ENCODE results near the gene ODF2L.
A peak's percentile ranks its signal among the peaks of the same experiment; 100 is the strongest.

The ODF2L gene, protein sequence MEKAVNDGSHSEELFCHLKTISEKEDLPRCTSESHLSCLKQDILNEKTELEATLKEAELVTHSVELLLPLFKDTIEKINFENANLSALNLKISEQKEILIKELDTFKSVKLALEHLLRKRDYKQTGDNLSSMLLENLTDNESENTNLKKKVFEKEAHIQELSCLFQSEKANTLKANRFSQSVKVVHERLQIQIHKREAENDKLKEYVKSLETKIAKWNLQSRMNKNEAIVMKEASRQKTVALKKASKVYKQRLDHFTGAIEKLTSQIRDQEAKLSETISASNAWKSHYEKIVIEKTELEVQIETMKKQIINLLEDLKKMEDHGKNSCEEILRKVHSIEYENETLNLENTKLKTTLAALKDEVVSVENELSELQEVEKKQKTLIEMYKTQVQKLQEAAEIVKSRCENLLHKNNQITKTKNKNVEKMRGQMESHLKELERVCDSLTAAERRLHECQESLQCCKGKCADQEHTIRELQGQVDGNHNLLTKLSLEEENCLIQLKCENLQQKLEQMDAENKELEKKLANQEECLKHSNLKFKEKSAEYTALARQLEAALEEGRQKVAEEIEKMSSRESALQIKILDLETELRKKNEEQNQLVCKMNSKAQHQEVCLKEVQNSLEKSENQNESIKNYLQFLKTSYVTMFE

DNA sequence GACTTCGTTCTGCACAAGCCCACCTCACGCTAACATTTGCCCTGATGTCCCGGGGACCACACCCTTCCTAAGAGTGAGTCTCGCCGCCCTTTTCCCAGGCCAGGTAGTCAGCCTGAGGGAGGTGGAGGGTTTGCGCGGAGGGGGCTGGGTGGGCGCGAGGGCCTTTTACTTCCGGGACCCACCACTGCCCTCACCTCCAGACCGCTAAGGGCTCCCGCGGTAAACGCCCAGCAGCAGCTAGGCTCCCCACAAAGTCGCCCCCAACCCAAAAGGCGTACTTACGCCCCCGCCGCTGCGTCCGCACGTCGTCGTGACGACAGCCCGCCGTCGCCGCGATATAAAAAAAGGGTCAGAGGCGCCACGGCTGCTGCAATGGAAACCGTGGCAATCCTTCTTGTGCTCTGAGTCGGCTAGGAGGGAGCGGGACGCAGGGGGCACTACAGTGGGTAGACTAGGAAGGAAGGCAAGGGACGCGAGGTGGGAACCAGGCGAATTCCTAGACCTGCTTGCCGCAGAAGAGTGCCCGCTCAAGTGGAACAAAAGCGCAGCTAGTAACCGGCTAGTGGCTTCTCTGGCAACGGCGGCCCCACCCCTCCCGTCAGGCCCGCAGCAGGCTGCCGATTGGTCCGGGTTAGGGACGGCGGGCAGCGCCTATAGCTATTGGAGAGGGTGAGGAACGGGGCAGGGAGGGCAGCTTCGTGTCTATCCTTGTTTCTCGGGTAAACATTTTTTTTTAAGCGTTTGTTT is at the start of gene ODF2L:
TSS of gene ODF2L (minus strand) at position 573 of the 747 bp plus-strand sequence. CDS start 9,296 bp downstream, outside the sequence.
- peak; percentile 87 for DNase-seq (ENCODE audit: low read depth)

DNA sequence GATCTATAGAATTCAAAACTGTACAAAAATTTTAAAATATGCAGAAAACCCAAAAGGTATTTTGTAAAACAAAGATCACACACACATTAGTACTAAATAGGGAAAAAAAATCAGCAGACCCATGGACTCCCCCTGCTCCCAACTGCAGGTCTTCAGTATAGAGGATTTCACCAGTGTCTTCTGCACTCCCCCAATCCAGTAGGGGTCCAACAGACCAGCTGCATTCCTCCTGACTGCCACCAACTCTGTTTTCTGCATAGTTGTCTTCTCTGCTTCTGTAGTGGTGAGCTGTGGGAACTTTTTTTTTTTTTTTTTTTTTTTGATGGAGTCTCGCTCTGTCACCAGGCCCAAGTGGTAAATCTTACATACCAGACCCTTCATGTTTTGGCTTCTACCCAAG is 49.8 kb upstream of the ODF2L start:
- no peak for DNase-seq (ENCODE audit: low read depth)

DNA sequence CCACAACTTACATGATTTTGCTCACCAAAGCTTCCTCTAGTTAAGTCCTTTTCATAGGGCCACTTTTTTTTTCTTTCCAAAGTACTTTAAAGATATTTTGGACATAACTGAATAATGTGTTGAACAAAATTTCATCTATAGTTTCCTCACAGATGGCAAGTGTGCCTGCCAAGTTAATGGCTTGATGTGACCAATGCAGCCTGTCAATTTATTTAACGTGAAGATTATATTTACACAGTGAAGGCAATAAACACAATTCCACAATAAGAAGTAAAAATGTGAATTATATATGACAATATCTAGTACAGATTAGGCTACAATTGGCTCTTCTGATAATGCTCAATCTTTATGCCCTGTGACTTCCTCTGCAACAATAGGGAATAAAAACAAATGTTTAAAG is 45.9 kb upstream of the ODF2L start:
- no peak for DNase-seq (ENCODE audit: low read depth)

DNA sequence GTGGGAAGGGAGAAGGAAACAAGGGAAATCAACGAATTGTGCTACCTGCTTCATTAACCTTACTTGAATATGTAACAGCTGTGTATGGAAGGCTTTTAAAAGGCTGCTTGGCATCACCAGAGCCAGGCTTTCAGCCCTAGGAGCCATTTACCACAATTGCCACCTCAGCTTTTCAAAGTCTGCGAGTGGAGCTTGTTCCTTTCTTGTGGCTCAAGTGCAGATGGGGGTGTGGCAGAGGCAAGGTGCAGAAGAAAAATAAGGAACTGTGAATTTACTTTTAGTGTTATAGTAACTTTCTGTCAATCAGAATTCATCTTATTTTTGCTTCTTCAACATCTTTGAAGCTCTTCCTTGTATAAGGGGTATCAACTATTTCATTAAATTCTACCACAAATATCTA is 45.5 kb upstream of the ODF2L start:
- no peak for DNase-seq (ENCODE audit: low read depth)

DNA sequence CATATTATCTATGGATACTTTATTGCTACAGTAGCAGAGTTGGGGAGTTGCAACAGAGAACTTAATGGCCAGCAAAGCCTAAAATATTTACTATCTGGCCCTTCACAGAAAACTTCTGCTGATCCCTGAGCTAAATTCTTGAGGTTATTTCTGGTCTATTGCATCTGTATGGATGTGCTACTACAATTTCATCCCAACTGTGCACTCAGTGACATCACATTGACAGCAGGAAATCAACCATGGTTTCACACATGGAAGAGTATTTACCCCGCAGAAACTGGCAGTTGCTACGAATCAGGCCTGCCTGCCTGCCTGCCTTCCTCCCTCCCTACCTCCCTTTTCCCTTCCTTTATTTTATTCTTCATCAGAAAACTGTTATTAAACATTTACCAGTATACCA is 39.9 kb upstream of the ODF2L start:
- no peak for DNase-seq (ENCODE audit: low read depth)

GRCh38 chr1:86435327-86435726 is 39.2 kb upstream of the ODF2L start:
- no peak for DNase-seq (ENCODE audit: low read depth)

- DNase-seq (ENCODE audit: low read depth): no peak
Observed at GRCh38 chr1:86434059-86434458, 37.9 kb upstream of the ODF2L start.

DNA sequence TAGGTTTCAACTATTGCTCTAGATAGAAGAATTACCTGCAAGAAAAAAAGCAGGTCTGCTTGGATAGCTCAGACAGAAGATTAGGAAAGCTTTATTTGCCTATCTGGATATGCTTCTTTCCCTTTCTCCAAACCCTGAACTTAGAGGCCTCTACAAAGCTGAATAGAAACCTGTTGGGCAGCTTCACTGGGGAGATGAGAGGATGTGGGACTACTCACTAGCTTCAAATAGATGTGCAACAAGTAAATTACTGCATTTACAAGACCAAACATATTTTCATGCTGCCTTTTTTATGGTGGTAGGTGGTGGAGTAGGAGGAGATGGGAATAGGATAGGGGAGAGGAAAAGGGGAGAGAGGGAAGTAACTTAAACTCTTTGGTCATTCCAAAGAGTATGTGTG is 34.3 kb upstream of the ODF2L start:
- peak; percentile 9 for DNase-seq (ENCODE audit: low read depth)

DNA sequence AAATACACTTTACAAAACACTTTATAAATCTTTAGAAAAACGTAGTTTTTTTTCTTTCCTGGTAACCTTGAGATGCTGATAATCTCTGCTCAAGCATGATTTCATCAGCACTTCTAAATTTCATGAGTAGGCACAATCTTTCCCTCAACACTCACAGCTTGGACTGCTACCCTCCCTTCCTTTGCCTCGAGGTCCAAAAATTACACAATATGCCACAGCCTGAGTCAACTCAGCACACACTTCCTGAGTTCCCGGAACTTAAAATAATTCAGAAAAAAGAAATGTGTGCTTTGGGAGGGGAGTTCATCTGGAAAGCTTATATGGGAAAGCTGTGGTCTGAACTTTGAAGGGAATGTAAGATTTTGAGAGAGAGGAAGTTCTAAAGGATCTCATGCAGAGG is 33.7 kb upstream of the ODF2L start:
- DNase-seq (ENCODE audit: low read depth): peak; percentile 94

GRCh38 chr1:86429122-86429725 is 33.1 kb upstream of the ODF2L start:
- DNase-seq (ENCODE audit: low read depth): no peak

DNA sequence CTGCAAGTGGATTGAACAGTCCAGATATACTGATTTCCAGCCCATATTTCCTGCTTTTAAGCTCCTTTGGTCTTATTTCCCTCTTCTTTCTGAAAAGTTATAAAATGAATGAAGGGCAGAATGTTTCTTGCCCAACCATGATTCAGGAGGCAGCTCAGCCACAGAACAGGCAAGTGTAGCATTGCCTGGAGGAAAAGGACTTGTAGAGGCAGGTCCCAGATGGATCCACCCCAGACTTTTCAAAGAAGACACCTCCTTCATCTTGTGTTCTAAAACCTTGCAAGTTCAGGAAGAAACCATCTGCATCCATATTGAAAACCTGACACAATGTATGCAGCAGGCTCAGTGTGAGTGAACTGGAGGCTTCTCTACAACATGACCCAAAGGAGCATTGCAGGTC is 27.8 kb upstream of the ODF2L start, which contains the start of gene CLCA2:
TSS of gene CLCA2 (plus strand) at position 299 of the 400 bp plus-strand sequence. CDS start at position 376, 77 bp downstream.
- no peak for DNase-seq (ENCODE audit: low read depth)

GRCh38 chr1:86423473-86423872 is 27.4 kb upstream of the ODF2L start:
- no peak for DNase-seq (ENCODE audit: low read depth)

DNA sequence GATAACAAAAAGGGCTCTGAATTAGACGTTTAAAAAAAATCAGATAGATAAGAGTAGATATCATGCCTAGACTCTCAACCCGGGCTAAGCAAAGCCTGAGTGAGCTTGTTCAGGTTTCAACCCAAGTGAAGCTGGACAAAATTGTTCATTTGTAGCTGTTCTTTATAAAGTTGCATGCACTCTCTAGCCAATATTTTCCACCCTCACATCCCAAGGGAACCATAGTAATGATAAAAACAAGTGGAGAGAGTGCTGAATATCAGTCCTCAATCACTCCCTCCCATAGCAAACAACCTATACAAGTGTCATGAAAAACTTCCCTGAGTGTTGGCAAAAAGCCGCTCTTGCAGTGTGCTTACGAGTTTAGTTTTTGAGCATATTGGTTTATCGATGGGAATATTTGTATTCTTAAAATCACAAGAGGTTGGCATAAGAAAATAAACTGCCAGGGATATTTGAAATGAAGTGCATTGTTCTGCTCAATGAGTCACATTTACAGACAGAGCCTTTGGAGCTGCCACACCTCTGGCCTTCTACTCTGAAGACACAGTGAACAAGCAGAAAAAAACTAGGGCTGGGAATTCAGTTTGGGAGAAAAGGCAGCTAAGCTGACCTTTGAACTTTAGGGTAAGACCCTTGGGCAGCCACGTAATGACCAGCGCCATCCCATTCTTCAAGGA is 25.6 kb upstream of the ODF2L start:
- DNase-seq (ENCODE audit: low read depth): peak; percentile 8

GRCh38 chr1:86419277-86419903 is 23.3 kb upstream of the ODF2L start:
- peak; percentile 57 for DNase-seq (ENCODE audit: low read depth)

GRCh38 chr1:86416343-86416742 is 20.2 kb upstream of the ODF2L start:
- peak; percentile 17 for DNase-seq (ENCODE audit: low read depth)

DNA sequence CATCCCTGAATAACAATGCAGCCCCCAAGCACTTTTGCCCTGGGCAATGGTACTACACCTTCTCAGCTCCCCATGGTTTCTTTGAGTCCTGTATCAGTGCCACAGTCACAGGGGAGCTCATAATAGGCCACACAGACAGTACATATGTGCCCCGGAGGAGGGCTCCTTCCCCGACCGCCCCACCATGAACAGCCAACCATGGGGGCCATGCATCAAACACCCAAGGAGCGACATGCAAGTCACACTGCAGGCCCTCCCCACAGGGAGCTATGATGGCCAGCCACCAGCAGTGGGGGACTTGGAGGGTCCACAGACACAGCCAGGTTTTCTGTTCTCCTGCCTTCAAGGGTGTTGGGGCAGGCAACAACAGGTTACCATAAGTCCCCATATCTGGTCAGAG is 14.8 kb upstream of the ODF2L start:
- no peak for DNase-seq (ENCODE audit: low read depth)

DNA sequence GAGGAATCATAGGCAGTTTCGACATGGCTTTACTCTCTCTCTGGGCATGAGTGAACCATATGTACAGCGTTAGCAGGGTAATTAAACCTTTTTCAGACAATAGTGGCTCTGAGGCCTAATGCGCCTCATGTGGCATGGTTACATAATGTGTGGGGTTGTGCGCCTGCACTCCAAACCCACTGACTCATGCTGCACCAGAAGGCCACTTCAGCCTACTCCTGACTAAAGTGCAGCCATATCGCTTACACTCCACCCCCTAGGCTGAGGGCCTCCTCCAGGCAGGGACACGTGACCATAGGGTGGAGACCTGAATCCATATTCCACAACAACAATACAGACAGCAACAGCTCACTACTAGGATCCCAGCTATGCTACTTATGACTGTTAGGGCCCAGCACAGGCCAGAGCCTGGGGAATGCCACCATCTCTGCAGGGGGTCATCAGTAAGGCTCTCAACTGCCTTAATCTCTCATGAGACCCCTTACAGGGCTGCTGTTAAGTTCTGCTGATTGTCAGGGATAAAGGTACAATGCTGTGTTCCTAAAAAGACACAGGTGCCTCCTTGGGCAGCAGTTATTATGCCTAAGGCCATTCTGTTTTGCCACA is 13.4 kb upstream of the ODF2L start:
- DNase-seq (ENCODE audit: low read depth): peak; percentile 26

DNA sequence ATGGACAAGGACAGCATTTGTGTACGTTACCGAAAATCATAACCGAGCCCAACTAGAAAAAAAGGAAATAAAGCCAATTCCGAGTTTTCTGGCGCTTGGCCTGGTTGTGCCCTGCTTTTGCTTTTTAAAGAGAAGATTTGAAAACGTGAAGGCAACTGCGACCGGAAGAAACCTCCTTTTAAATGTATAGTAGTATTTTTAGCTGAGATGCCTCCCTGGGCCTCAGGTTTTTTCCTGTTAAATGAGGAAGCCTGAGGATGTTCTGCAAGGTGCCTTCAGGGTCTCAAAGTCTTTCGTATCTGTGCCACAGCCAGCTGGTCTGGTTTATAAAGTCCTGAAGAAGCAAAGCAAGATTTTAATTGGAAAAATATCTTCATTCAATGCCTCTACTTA is 371 bp upstream of the ODF2L start:
- no peak for DNase-seq (ENCODE audit: low read depth)

DNA sequence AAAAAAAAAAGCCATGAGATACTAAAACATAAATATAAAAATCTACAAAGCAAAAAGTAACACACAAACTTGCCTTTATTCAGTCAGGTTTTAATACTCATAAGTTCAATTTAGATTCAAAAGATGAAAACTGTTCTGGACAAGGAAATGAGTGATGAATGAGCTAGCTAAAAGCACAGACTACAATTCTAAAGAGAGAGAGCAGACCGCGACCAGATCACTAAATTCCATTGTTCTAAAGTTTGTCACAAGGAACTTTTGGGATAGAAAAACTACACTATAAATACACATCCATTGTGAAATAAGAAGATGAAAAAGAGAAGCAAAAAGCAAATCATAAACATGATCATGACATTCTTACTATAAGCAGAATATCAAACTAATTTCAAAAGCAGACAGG is 1.7 kb downstream of the ODF2L start:
- DNase-seq (ENCODE audit: low read depth): peak; percentile 62

DNA sequence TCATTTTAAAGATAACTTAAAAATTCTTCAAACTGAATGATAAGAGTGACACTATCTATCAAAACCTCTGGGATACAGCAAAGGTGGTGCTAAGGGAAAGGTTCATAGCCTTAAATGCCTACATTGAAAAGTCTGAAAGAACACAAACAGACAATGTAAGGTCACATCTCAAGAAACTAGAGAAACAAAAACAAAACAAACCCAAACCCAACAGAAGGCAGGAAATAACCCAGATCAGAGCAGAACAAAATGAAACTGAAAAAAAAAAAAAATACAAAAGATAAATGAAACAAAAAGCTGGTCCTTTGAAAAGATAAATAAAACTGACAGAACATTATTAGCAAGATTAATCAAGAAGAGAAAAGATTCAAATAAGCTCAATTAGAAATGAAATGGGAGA is 6.8 kb downstream of the ODF2L start:
- DNase-seq (ENCODE audit: low read depth): no peak

DNA sequence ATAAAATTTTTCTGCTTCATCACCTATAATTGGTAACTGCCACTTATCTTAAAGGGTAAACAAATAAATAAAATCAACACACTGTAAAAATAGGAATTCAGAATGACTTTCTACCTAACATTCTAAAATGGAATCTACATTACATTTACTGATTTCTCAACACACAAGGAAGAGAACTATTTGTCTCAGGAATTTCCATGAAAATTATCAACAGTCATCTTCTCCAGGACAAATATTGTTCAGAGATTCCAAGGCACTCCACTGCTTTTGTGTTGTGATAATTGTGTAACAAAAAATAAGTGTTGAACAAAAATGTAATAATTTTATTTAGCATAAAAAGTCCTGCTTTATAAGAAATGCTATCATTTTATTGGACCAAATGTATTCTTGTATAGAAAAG is 7.3 kb downstream of the ODF2L start:
- no peak for DNase-seq (ENCODE audit: low read depth)

All from ELR (cell line).